A549 (cell line): ENCODE measurements around the gene UNC5CL. TPM values are rescaled to one million over a fixed set of nuclear protein-coding genes. Genes with fewer than 3 reads are reported as not detected.

Source experiments
- ATAC-seq, 2 experiments: fragments of 200-7000 bp in 1 of 2; fragments of >200 bp in 1 of 2; cut with Nextera tagmentation in 1 of 2; cut with Tn5 transposase in 1 of 2; 3 replicates each; pipeline versions ENCODE4 v1.8.0 to v1.9.1; 2018 to 2020; ENCODE audit warnings: mild to moderate bottlenecking in 1 of 2, moderate library complexity in 1 of 2
- CTCF ChIA-PET: fragments of 300-600 bp; sonication (Branson Sonifier 250); formaldehyde crosslinking; extraction: SDS; loops from one replicate; lab custom pipeline; 2021; ENCODE audit warnings: antibody characterized with exemption, inconsistent platforms; lab: Yijun Ruan, JAX
- POLR2A ChIA-PET: fragments of 350-600 bp; formaldehyde crosslinking; extraction: SDS; loops from one replicate; lab custom pipeline; 2021; ENCODE audit warnings: antibody characterized with exemption, inconsistent platforms; lab: Yijun Ruan, JAX
- DNase-seq, 2 experiments: peaks; one replicate each; pipeline versions ENCODE4 v3.0.0 to v3.0.0-alpha.2; 2011 to 2016; ENCODE audit warnings: low read depth in 1 of 2, low spot score in 1 of 2
- FAIRE-seq: peaks from 2 replicates; lab custom pipeline; 2011; peaks lifted over from hg19 to GRCh38; lab: Jason Lieb, UNC
- H3K27ac ChIP-seq, 2 experiments: fragments of >200 bp; sonication (Bioruptor Twin); formaldehyde crosslinking; 3 replicates each; pipeline ENCODE4 v1.5.1; 2016 to 2017
- H3K4me1 ChIP-seq: fragments of >200 bp; sonication (Bioruptor Twin); formaldehyde crosslinking; 3 replicates; pipeline ENCODE4 v1.6.1; 2016
- H3K4me2 ChIP-seq: fragments of >200 bp; sonication (Bioruptor Twin); formaldehyde crosslinking; 3 replicates; pipeline ENCODE4 v1.6.1; 2016
- H3K4me3 ChIP-seq: fragments of >200 bp; sonication (Bioruptor Twin); formaldehyde crosslinking; 3 replicates; pipeline ENCODE4 v1.5.1; 2016
- H3K9me3 ChIP-seq: fragments of >200 bp; sonication (Bioruptor Twin); formaldehyde crosslinking; 3 replicates; pipeline ENCODE4 v1.6.1; 2016
- BCL3 ChIP-seq: fragments of >200 bp; sonication (Bioruptor Twin); formaldehyde crosslinking; IDR thresholded peaks from 3 replicates; pipeline ENCODE4 v1.6.1; 2016
- EHF ChIP-seq: fragments of 250-450 bp; sonication (Bioruptor Pico); IDR thresholded peaks from 2 replicates; pipeline ENCODE4 v1.5.0; 2020; ENCODE audit warnings: mild to moderate bottlenecking
- HDAC2 ChIP-seq: fragments of 200-600 bp; sonication (generic); IDR thresholded peaks from 2 replicates; pipeline ENCODE4 v1.6.1; 2016
- HMGXB4 ChIP-seq: fragments of 250-450 bp; sonication (Bioruptor Pico); IDR thresholded peaks from 2 replicates; pipeline ENCODE4 v1.5.0; 2021; ENCODE audit warnings: mild to moderate bottlenecking, moderate library complexity, borderline replicate concordance
- HOXA7 ChIP-seq: fragments of 250-450 bp; sonication (Bioruptor Pico); IDR thresholded peaks from 2 replicates; pipeline ENCODE4 v1.5.0; 2020; ENCODE audit warnings: mild to moderate bottlenecking, moderate library complexity
- JUN ChIP-seq, 2 experiments: fragments of >200 bp; sonication (Bioruptor Twin); formaldehyde crosslinking; IDR thresholded peaks; 2 replicates in 1 of 2; 3 replicates in 1 of 2; pipeline ENCODE4 v1.6.1; 2016 to 2017
- KDM5A ChIP-seq: fragments of 200-600 bp; sonication (generic); IDR thresholded peaks from 2 replicates; pipeline ENCODE4 v1.6.1; 2016; ENCODE audit warnings: antibody characterized with exemption, mild to moderate bottlenecking
- NFE2L2 ChIP-seq: fragments of 150-350 bp; conservative IDR thresholded peaks from 2 replicates; pipeline ENCODE4 v1.6.1; 2014; ENCODE audit warnings: low read length
- NR3C1 ChIP-seq: fragments of >200 bp; sonication (Bioruptor Twin); formaldehyde crosslinking; IDR thresholded peaks from 3 replicates; pipeline ENCODE4 v1.6.1; 2017
- PBX3 ChIP-seq: IDR thresholded peaks from 2 replicates; pipeline ENCODE4 v1.6.1; 2012
- PHF8 ChIP-seq: fragments of 200-600 bp; sonication (generic); IDR thresholded peaks from 2 replicates; pipeline ENCODE4 v1.6.1; 2016; ENCODE audit warnings: low read depth, mild to moderate bottlenecking, antibody characterized with exemption, moderate library complexity, borderline replicate concordance
- POLR2A ChIP-seq: IDR thresholded peaks from 2 replicates; pipeline ENCODE4 v1.6.1; 2012; ENCODE audit warnings: mild to moderate bottlenecking, low read length
- POLR2AphosphoS2 ChIP-seq: conservative IDR thresholded peaks from 2 replicates; pipeline ENCODE4 v1.6.1; 2012; ENCODE audit warnings: low read length, improper control_type of control experiment, inconsistent platforms
- RAD21 ChIP-seq, 2 experiments: fragments of >200 bp in 1 of 2; sonication (Bioruptor Twin) in 1 of 2; formaldehyde crosslinking in 1 of 2; IDR thresholded peaks in 1 of 2; conservative IDR thresholded peaks in 1 of 2; 2 replicates in 1 of 2; 3 replicates in 1 of 2; pipeline ENCODE4 v1.6.1; 2012 to 2018; ENCODE audit warnings: inconsistent platforms in 1 of 2
- RFX5 ChIP-seq: fragments of 450-650 bp; IDR thresholded peaks from 2 replicates; pipeline ENCODE4 v1.7.1; 2014; ENCODE audit warnings: antibody characterized with exemption, mild to moderate bottlenecking, moderate library complexity
- SREBF2 ChIP-seq: fragments of 450-650 bp; IDR thresholded peaks from 2 replicates; pipeline ENCODE4 v1.6.1; 2014; ENCODE audit warnings: mild to moderate bottlenecking, moderate library complexity
- TFCP2L1 ChIP-seq: fragments of 250-450 bp; sonication (Bioruptor Pico); IDR thresholded peaks from 2 replicates; pipeline ENCODE4 v1.5.0; 2021; ENCODE audit warnings: mild to moderate bottlenecking
- TP53 ChIP-seq: fragments of 250-450 bp; sonication (Bioruptor Pico); IDR thresholded peaks from 2 replicates; pipeline ENCODE4 v1.5.0; 2021; ENCODE audit warnings: mild to moderate bottlenecking, moderate library complexity
- ZNF302 ChIP-seq: fragments of 250-450 bp; sonication (Bioruptor Pico); IDR thresholded peaks from 2 replicates; pipeline ENCODE4 v1.9.0; 2021; ENCODE audit warnings: inconsistent platforms, mild to moderate bottlenecking, moderate library complexity
- WGBS: methylation state at CpG from one replicate; pipeline ENCODE4 v1.1.6; 2017; ENCODE audit errors: missing lambda C conversion rate; 5-methylcytosine and 5-hydroxymethylcytosine counted together
- polyA plus RNA-seq, 4 experiments: library from polyadenylated mRNA; depleted of rRNA in 3 of 4; stranded (reverse); fragments of >200 nt; fragmentation: RNase III in 1 of 4; extraction: RNeasy Plus Mini Kit Qiagen cat#74134 plus additional on column Dnase treatment in 1 of 4; gene quantifications; 2 replicates in 3 of 4; 3 replicates in 1 of 4; pipeline ENCODE4 v1.2.3, GENCODE V29; 2011 to 2017

The UNC5CL gene
- polyA plus RNA-seq, 2 of the 4 experiments (the other 2 are of a cell fraction) = 1.1 to 2.8 TPM

- Histone ChIP-seq H3K27ac (peak overlapping the region; percentile 98 to 99), H3K4me1 (peaks cover 22% of the 10 kb centered on the region; the same call in 2 of the 3 replicates), H3K9me3 (no peaks in the 10 kb centered on the region), H3K4me3 (peak overlapping the region; percentile 97), H3K4me2 (peak overlapping the region; percentile 93)
- DNase-seq (no peak), ATAC-seq (no peak), FAIRE-seq (no peak)
- TF ChIP-seq JUN (IDR thresholded peaks at IDR 0.05) (no peak), RAD21 (conservative IDR thresholded peaks at IDR 0.05 in 1 of 2, IDR thresholded peaks at IDR 0.05 in 1 of 2) (no peak), POLR2AphosphoS2 (no peak), EHF (CRISPR knock-in tag) (no peak), NR3C1 (no peak), NFE2L2 (no peak), PBX3 (no peak), HOXA7 (CRISPR knock-in tag) (no peak), HDAC2 (no peak), TFCP2L1 (CRISPR knock-in tag) (no peak), SREBF2 (no peak), POLR2A (no peak)
- CTCF ChIA-PET = interaction anchor here (0.9 kb wide), 1 partner anchor 34 kb away, joined by 3 read pairs; no protein-coding TSS in a partner anchor
- 15% methylated on average over 11 of the region's 11 CpGs for WGBS
- POLR2A ChIA-PET = no interaction called here
These were observed 35.1 kb upstream of the UNC5CL start for GRCh38 chr6:41073968-41074691.

GRCh38 chr6:41073203-41073967, 34.4 kb upstream of the UNC5CL start:
- peak; percentile 43 for TF ChIP-seq POLR2A
- TF ChIP-seq ZNF302 = no peak
- TF ChIP-seq KDM5A = 0 out of 2 replicates have a peak, but pooled peaks have one; percentile 22
- 0 out of 2 replicates have a peak, but pooled peaks have one; percentile 66 for TF ChIP-seq TP53 (CRISPR knock-in tag)
- TF ChIP-seq JUN (IDR thresholded peaks at IDR 0.05) = peak; percentile 34 to 39; a peak in 3 of 5 replicates
- TF ChIP-seq PHF8 = peak; percentile 52; the same call in 1 of the 2 replicates
- no peak for TF ChIP-seq SREBF2
- TF ChIP-seq BCL3 = 0 out of 3 replicates have a peak, but pooled peaks have one; percentile 24

GRCh38 chr6:41072836-41073202, 33.8 kb upstream of the UNC5CL start, which contains the start of gene NFYA:
Gene NFYA, plus strand, starts transcription at chr6:41072974. Its CDS starts 6,116 bp downstream, at chr6:41079090.
- WGBS = 1% methylated on average over 13 of the region's 37 CpGs
- peak; percentile 70; the same call in 1 of the 2 replicates for TF ChIP-seq RFX5
- 0 out of 2 replicates have a peak, but pooled peaks have one; percentile 21 for TF ChIP-seq PBX3
- no peak for TF ChIP-seq HMGXB4 (CRISPR knock-in tag)
- no peak for DNase-seq
- H3K4me2 ChIP-seq = peak within 1 kb of the TSS; percentile 93
- FAIRE-seq = no peak
- peak within 1 kb of the TSS; percentile 98 to 99 for H3K27ac ChIP-seq
- ChIA-PET POLR2A (interaction anchor here (0.6 to 1.2 kb wide), 5 partner anchors 31 to 248 kb away, joined by 3 to 4 read pairs (median 3); no protein-coding TSS in a partner anchor), CTCF (interaction anchor here (1.2 kb wide), 1 partner anchor 33 kb away, joined by 3 read pairs; no protein-coding TSS in a partner anchor)
- ATAC-seq = peak; percentile 86 to 91
- H3K4me1 ChIP-seq = peaks cover 22% of the 10 kb centered on the region; the same call in 2 of the 3 replicates
- no peaks in the 10 kb centered on the region for H3K9me3 ChIP-seq
- H3K4me3 ChIP-seq = peak within 1 kb of the TSS; percentile 97

More at GRCh38 chr6:41073203-41073967, 34.4 kb upstream of the UNC5CL start:
- ChIA-PET POLR2A (interaction anchor here (1.0 to 1.2 kb wide), 3 partner anchors 30 to 247 kb away, joined by 3 to 4 read pairs (median 3); no protein-coding TSS in a partner anchor), CTCF (interaction anchor here (1.2 kb wide), 1 partner anchor 34 kb away, joined by 3 read pairs; no protein-coding TSS in a partner anchor)
- H3K4me2 ChIP-seq = peak overlapping the region; percentile 93
- WGBS = 2% methylated on average over 11 of the region's 74 CpGs
- H3K4me3 ChIP-seq = peak overlapping the region; percentile 97
- no peak for FAIRE-seq
- ATAC-seq = peak; percentile 51 to 53
- peak overlapping the region; percentile 98 to 99 for H3K27ac ChIP-seq
- peaks cover 22% of the 10 kb centered on the region; the same call in 2 of the 3 replicates for H3K4me1 ChIP-seq
- no peaks in the 10 kb centered on the region for H3K9me3 ChIP-seq
- DNase-seq = peak; percentile 58 to 71
